GM10266 (cell line): ENCODE data around the gene TMIGD3.

Experiments used
- DNase-seq: peaks from one replicate; pipeline ENCODE4 v3.0.0; 2012; ENCODE audit errors: extremely low spot score
- CTCF ChIP-seq: IDR thresholded peaks from 2 replicates; pipeline ENCODE4 v1.5.1; 2012; ENCODE audit warnings: mild to moderate bottlenecking, low read depth; ENCODE audit not compliant: control insufficient read depth, insufficient read depth; ENCODE audit errors: missing control alignments

Gene TMIGD3

GRCh38 chr1:111475701-111476100 is 27.7 kb downstream of the TMIGD3 start:
- no peak for TF ChIP-seq CTCF
- no peak for DNase-seq

- no peak for TF ChIP-seq CTCF
Observed at GRCh38 chr1:111474521-111474920, 28.9 kb downstream of the TMIGD3 start.

GRCh38 chr1:111474106-111474505 is 29.3 kb downstream of the TMIGD3 start:
- no peak for TF ChIP-seq CTCF
- no peak for DNase-seq

More at GRCh38 chr1:111474521-111474920, 28.9 kb downstream of the TMIGD3 start:
- no peak for DNase-seq

DNA sequence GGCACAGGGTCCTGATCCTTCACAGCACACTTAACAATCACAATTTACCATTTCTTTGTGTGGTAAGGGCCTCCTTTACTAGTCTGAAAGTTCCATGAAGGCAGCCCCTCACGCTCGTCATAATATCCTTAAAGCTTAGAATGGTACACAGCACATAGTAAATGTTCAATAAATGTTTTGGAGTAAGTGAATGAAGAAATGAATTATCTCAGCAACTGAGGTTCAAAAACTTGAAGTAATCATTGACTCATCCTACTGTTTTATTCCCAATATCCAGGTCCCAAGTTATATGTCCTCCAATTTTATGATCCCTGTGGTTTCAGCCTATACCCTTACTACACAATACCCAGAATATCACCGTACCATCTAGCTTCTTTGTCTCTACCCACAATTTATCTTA is 31.9 kb downstream of the TMIGD3 start:
- TF ChIP-seq CTCF: no peak
- DNase-seq: no peak

GRCh38 chr1:111471012-111471411 is 32.4 kb downstream of the TMIGD3 start:
- TF ChIP-seq CTCF: no peak
- DNase-seq: no peak

DNA sequence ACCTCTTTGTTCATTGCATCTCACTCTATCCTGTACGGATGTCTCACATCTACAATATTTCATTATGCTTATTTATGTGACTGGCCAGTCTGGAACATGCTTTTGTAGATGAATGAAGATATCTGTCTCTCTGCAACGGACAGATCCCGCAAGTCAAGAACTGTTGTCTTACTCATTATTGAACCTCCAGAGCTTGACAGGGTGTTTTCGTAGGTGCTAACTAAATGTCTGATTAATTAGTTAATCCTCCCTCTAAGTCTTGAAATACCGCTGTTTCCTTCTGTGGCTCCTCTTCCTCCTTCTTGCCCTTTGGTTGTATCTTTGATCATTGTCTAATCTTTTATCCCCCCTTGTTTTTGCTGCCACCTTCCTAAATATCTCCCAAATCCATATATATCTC is 32.8 kb downstream of the TMIGD3 start:
- TF ChIP-seq CTCF: no peak

GRCh38 chr1:111469539-111469938 is 33.9 kb downstream of the TMIGD3 start:
- no peak for TF ChIP-seq CTCF
- DNase-seq: no peak

More for the DNA sequence above, 32.8 kb downstream of the TMIGD3 start:
- no peak for DNase-seq

GRCh38 chr1:111468717-111469100 is 34.7 kb downstream of the TMIGD3 start:
- DNase-seq: no peak

More at GRCh38 chr1:111468717-111469100, 34.7 kb downstream of the TMIGD3 start:
- no peak for TF ChIP-seq CTCF
